H9 (cell line): ENCODE measurements around the gene NAA25. TPM values are rescaled to one million over a fixed set of nuclear protein-coding genes. Genes with fewer than 3 reads are reported as not detected.
A peak's percentile ranks its signal among the peaks of the same experiment; 100 is the strongest.

Experiments
- DNase-seq: peaks from one replicate; pipeline ENCODE4 v3.0.0-alpha.2; 2017
- H2AFZ ChIP-seq: one replicate; pipeline ENCODE4 v1.6.1; 2013; ENCODE audit warnings: mild to moderate bottlenecking, low read length, control low read depth, moderate library complexity
- H2AK5ac ChIP-seq: 2 replicates; pipeline ENCODE4 v1.6.1; 2013; ENCODE audit warnings: low read length, control low read depth, mixed read lengths; ENCODE audit not compliant: insufficient read length
- H2BK120ac ChIP-seq: one replicate; pipeline ENCODE4 v1.6.1; 2013; ENCODE audit warnings: low read depth, mild to moderate bottlenecking, low read length, control low read depth, inconsistent platforms; ENCODE audit not compliant: poor library complexity, severe bottlenecking
- H2BK12ac ChIP-seq: 2 replicates; pipeline ENCODE4 v1.6.1; 2013; ENCODE audit warnings: low read length, control low read depth, mixed read lengths, low read depth; ENCODE audit not compliant: insufficient read length
- H2BK15ac ChIP-seq: 2 replicates; pipeline ENCODE4 v1.6.1; 2013; ENCODE audit warnings: low read depth, low read length, control low read depth
- H2BK20ac ChIP-seq: one replicate; pipeline ENCODE4 v1.6.1; 2013; ENCODE audit warnings: low read depth, mild to moderate bottlenecking, low read length, control low read depth, inconsistent platforms; ENCODE audit not compliant: poor library complexity, severe bottlenecking
- H2BK5ac ChIP-seq: 2 replicates; pipeline ENCODE4 v1.6.1; 2013; ENCODE audit warnings: low read length, control low read depth, mixed read lengths; ENCODE audit not compliant: insufficient read length
- H3K14ac ChIP-seq: 2 replicates; pipeline ENCODE4 v1.6.1; 2013; ENCODE audit warnings: low read length, control low read depth; ENCODE audit not compliant: insufficient read depth
- H3K18ac ChIP-seq: 2 replicates; pipeline ENCODE4 v1.6.1; 2013; ENCODE audit warnings: low read depth, mild to moderate bottlenecking, mixed read lengths, low read length, control low read depth; ENCODE audit not compliant: insufficient read length
- H3K23ac ChIP-seq: 2 replicates; pipeline ENCODE4 v1.6.1; 2013; ENCODE audit warnings: low read length, control low read depth, mixed read lengths, low read depth; ENCODE audit not compliant: insufficient read length
- H3K23me2 ChIP-seq: 2 replicates; pipeline ENCODE4 v1.6.1; 2013; ENCODE audit warnings: low read depth, mild to moderate bottlenecking, mixed read lengths, low read length, control low read depth; ENCODE audit not compliant: insufficient read length, poor library complexity, severe bottlenecking
- H3K27ac ChIP-seq: 2 replicates; pipeline ENCODE4 v1.5.1; 2013; ENCODE audit warnings: low read length, control low read depth, mixed read lengths, low read depth; ENCODE audit not compliant: insufficient read length
- H3K27me3 ChIP-seq: 2 replicates; pipeline ENCODE4 v1.6.1; 2013; ENCODE audit warnings: low read length, control low read depth, inconsistent platforms; ENCODE audit not compliant: insufficient read depth
- H3K4ac ChIP-seq: 2 replicates; pipeline ENCODE4 v1.6.1; 2013; ENCODE audit warnings: low read depth, mild to moderate bottlenecking, control low read depth, inconsistent platforms, low read length, moderate library complexity
- H3K4me1 ChIP-seq: 2 replicates; pipeline ENCODE4 v1.6.1; 2013; ENCODE audit warnings: low read length, control low read depth, inconsistent platforms; ENCODE audit not compliant: insufficient read depth
- H3K4me2 ChIP-seq: 2 replicates; pipeline ENCODE4 v1.6.1; 2013; ENCODE audit warnings: low read length, control low read depth, mixed read lengths; ENCODE audit not compliant: insufficient read length, insufficient read depth
- H3K56ac ChIP-seq: 2 replicates; pipeline ENCODE4 v1.6.1; 2013; ENCODE audit warnings: low read depth, mild to moderate bottlenecking, mixed read lengths, low read length, control low read depth; ENCODE audit not compliant: insufficient read length
- H3K79me1 ChIP-seq: 2 replicates; pipeline ENCODE4 v1.6.1; 2013; ENCODE audit warnings: low read depth, mild to moderate bottlenecking, moderate library complexity, low read length, control low read depth, inconsistent platforms; ENCODE audit not compliant: insufficient read depth, poor library complexity, severe bottlenecking
- H3K79me2 ChIP-seq: 2 replicates; pipeline ENCODE4 v1.6.1; 2013; ENCODE audit warnings: low read length, control low read depth, inconsistent platforms; ENCODE audit not compliant: insufficient read depth
- H3K9ac ChIP-seq: 2 replicates; pipeline ENCODE4 v1.6.1; 2013; ENCODE audit warnings: low read length, control low read depth, mixed read lengths; ENCODE audit not compliant: insufficient read length; ENCODE audit errors: extremely low read depth
- H3K9me3 ChIP-seq: one replicate; pipeline ENCODE4 v1.6.1; 2013; ENCODE audit warnings: low read depth, low read length, inconsistent platforms; ENCODE audit not compliant: control insufficient read depth
- H3T11ph ChIP-seq: one replicate; pipeline ENCODE4 v1.6.1; 2013; ENCODE audit warnings: mild to moderate bottlenecking, low read length, control low read depth, inconsistent platforms
- H4K20me1 ChIP-seq: one replicate; pipeline ENCODE4 v1.6.1; 2013; ENCODE audit not compliant: control insufficient read depth, insufficient read length, insufficient read depth
- H4K5ac ChIP-seq: 2 replicates; pipeline ENCODE4 v1.6.1; 2013; ENCODE audit warnings: low read depth, mild to moderate bottlenecking, mixed read lengths, low read length, control low read depth; ENCODE audit not compliant: insufficient read length
- H4K8ac ChIP-seq: replicated peaks from 2 replicates; pipeline ENCODE4 v1.6.1; 2013; ENCODE audit warnings: low read length, control low read depth, mixed read lengths, low read depth; ENCODE audit not compliant: insufficient read length
- H4K91ac ChIP-seq: 2 replicates; pipeline ENCODE4 v1.6.1; 2013; ENCODE audit warnings: low read depth, mild to moderate bottlenecking, moderate library complexity, mixed read lengths, low read length, control low read depth; ENCODE audit not compliant: insufficient read length
- H3K27ac Mint-ChIP-seq, 3 experiments: 2 replicates in 2 of 3; 3 replicates in 1 of 3; pipeline ENCODE4 v1.8.0; 2020 to 2021; ENCODE audit warnings: mixed read lengths in 3 of 3, mild to moderate bottlenecking in 1 of 3, moderate library complexity in 1 of 3
- H3K27me3 Mint-ChIP-seq: 2 replicates; pipeline ENCODE4 v1.8.0; 2021; ENCODE audit warnings: low read depth, mild to moderate bottlenecking, moderate library complexity, mixed read lengths
- H3K36me3 Mint-ChIP-seq, 3 experiments: 2 replicates in 2 of 3; 3 replicates in 1 of 3; pipeline ENCODE4 v1.8.0; 2020 to 2021; ENCODE audit warnings: low read depth in 3 of 3, mixed read lengths in 3 of 3; ENCODE audit not compliant: insufficient read depth in 1 of 3
- H3K4me1 Mint-ChIP-seq, 2 experiments: 2 replicates each; pipeline ENCODE4 v1.8.0; 2020; ENCODE audit warnings: mixed read lengths in 2 of 2
- H3K4me3 Mint-ChIP-seq, 2 experiments: 2 replicates in 1 of 2; 3 replicates in 1 of 2; pipeline ENCODE4 v1.8.0; 2020 to 2021; ENCODE audit warnings: mild to moderate bottlenecking in 2 of 2, mixed read lengths in 2 of 2, moderate library complexity in 1 of 2
- H3K9me3 Mint-ChIP-seq, 2 experiments: 2 replicates in 1 of 2; 3 replicates in 1 of 2; pipeline ENCODE4 v1.8.0; 2020; ENCODE audit warnings: mild to moderate bottlenecking in 2 of 2, mixed read lengths in 2 of 2, moderate library complexity in 1 of 2
- CTCF ChIP-seq: fragments of 200-600 bp; sonication (generic); conservative IDR thresholded peaks from 3 replicates; pipeline ENCODE4 v1.8.0; 2021; ENCODE audit warnings: antibody characterized with exemption, mild to moderate bottlenecking
- WGBS: extraction: QIAGEN DNeasy Blood & Tissue Kit; methylation state at CpG from one replicate; pipeline ENCODE4 v1.1.7; 2013; ENCODE audit warnings: missing lambda C conversion rate, low lambda C conversion rate, mixed read lengths; ENCODE audit not compliant: insufficient read length; ENCODE audit errors: extremely low coverage; 5-methylcytosine and 5-hydroxymethylcytosine counted together
- total RNA-seq: library from RNA; stranded (reverse); gene quantifications from 2 replicates; pipeline ENCODE4 v1.2.1, GENCODE V29; 2021

The NAA25 gene
- total RNA-seq, 1 experiment from 2014 or later, result 57.1 TPM

- H3K36me3 Mint-ChIP-seq, result peaks cover 16 to 55% (median 39%) of the 10 kb centered on the region in 3 experiments; a peak in 6 of 7 replicates
- H2BK12ac ChIP-seq, result no peak overlapping the region
Measured at GRCh38 chr12:112025808-112026375, 82.7 kb downstream of the NAA25 start.

More at GRCh38 chr12:112025808-112026375, 82.7 kb downstream of the NAA25 start:
- peak overlapping the region in 2 of 3 experiments; percentile 42 to 95; a peak in 5 of 7 replicates for H3K27ac Mint-ChIP-seq
- no peak overlapping the region for H3K18ac ChIP-seq
- H3K23me2 ChIP-seq, result no peaks in the 10 kb centered on the region
- TF ChIP-seq CTCF, result no peak
- no peak overlapping the region for H2BK20ac ChIP-seq
- H4K8ac ChIP-seq, result no peak overlapping the region
- H3K9me3 ChIP-seq, result no peaks in the 10 kb centered on the region
- H3K79me1 ChIP-seq, result no peaks in the 10 kb centered on the region
- DNase-seq, result no peak
- H3K27ac ChIP-seq, result no peak overlapping the region
- no peak overlapping the region for H2AK5ac ChIP-seq
- H3K9ac ChIP-seq, result no peak overlapping the region
- no peak overlapping the region for H3K14ac ChIP-seq
- H3K56ac ChIP-seq, result no peak overlapping the region
- no peak overlapping the region for H2BK5ac ChIP-seq
- no peak overlapping the region for H3K23ac ChIP-seq
- no peak overlapping the region for H3T11ph ChIP-seq
- no peak overlapping the region for H2BK120ac ChIP-seq
- no peak overlapping the region for H3K4me3 Mint-ChIP-seq
- no peak overlapping the region for H2AFZ ChIP-seq
- no CpG with 5 or more reads among the region's 4 CpGs for WGBS
- peaks cover 9 to 11% of the 10 kb centered on the region in 2 experiments for H3K4me1 Mint-ChIP-seq
- H2BK15ac ChIP-seq, result no peak overlapping the region
- H4K91ac ChIP-seq, result no peak overlapping the region
- H3K79me2 ChIP-seq, result no peaks in the 10 kb centered on the region
- H3K4me2 ChIP-seq, result no peak overlapping the region
- H3K27me3 Mint-ChIP-seq, result no peaks in the 10 kb centered on the region; the same call in 1 of the 2 replicates
- no peak overlapping the region for H3K4ac ChIP-seq
- no peaks in the 10 kb centered on the region for H3K4me1 ChIP-seq
- no peaks in the 10 kb centered on the region for H3K27me3 ChIP-seq
- H3K9me3 Mint-ChIP-seq, result no peaks in the 10 kb centered on the region
- no peak overlapping the region for H4K5ac ChIP-seq
- H4K20me1 ChIP-seq, result no peaks in the 10 kb centered on the region
